Loucy (cell line): ENCODE results near the gene ARL17B.
"Not testable (repeated sequence)": the region's sequence is repeated elsewhere in the genome, so short reads cannot be mapped to it uniquely, and the experiment has no call there.

ENCODE experiments used
- CTCF ChIP-seq: fragments of 200-600 bp; sonication (generic); conservative IDR thresholded peaks from 2 replicates; pipeline ENCODE4 v1.5.1; 2014; ENCODE audit warnings: mild to moderate bottlenecking, antibody characterized with exemption, low read length
- EZH2phosphoT487 ChIP-seq: fragments of 200-600 bp; IDR thresholded peaks from 2 replicates; pipeline ENCODE4 v1.6.1; 2018; ENCODE audit warnings: antibody characterized with exemption, mild to moderate bottlenecking, moderate library complexity, borderline replicate concordance

GRCh38 chr17:46348345-46348744, 13.2 kb downstream of the ARL17B start:
- TF ChIP-seq CTCF, EZH2phosphoT487: not testable (repeated sequence)
